A549 (cell line): ENCODE results near the gene PLA2G2D. TPM values are rescaled to one million over a fixed set of nuclear protein-coding genes. Genes with fewer than 3 reads are reported as not detected.

Experiments
- ATAC-seq, 2 experiments: fragments of 200-7000 bp in 1 of 2; fragments of >200 bp in 1 of 2; cut with Nextera tagmentation in 1 of 2; cut with Tn5 transposase in 1 of 2; 3 replicates each; pipeline versions ENCODE4 v1.8.0 to v1.9.1; 2018 to 2020; ENCODE audit warnings: mild to moderate bottlenecking in 1 of 2, moderate library complexity in 1 of 2
- CTCF ChIA-PET: fragments of 300-600 bp; sonication (Branson Sonifier 250); formaldehyde crosslinking; extraction: SDS; loops from one replicate; lab custom pipeline; 2021; ENCODE audit warnings: antibody characterized with exemption, inconsistent platforms; lab: Yijun Ruan, JAX
- POLR2A ChIA-PET: fragments of 350-600 bp; formaldehyde crosslinking; extraction: SDS; loops from one replicate; lab custom pipeline; 2021; ENCODE audit warnings: antibody characterized with exemption, inconsistent platforms; lab: Yijun Ruan, JAX
- DNase-seq, 2 experiments: peaks; one replicate each; pipeline versions ENCODE4 v3.0.0 to v3.0.0-alpha.2; 2011 to 2016; ENCODE audit warnings: low read depth in 1 of 2, low spot score in 1 of 2
- FAIRE-seq: peaks from 2 replicates; lab custom pipeline; 2011; peaks lifted over from hg19 to GRCh38; lab: Jason Lieb, UNC
- H3K27ac ChIP-seq, 2 experiments: fragments of >200 bp; sonication (Bioruptor Twin); formaldehyde crosslinking; 3 replicates each; pipeline ENCODE4 v1.5.1; 2016 to 2017
- H3K4me1 ChIP-seq: fragments of >200 bp; sonication (Bioruptor Twin); formaldehyde crosslinking; 3 replicates; pipeline ENCODE4 v1.6.1; 2016
- H3K4me2 ChIP-seq: fragments of >200 bp; sonication (Bioruptor Twin); formaldehyde crosslinking; 3 replicates; pipeline ENCODE4 v1.6.1; 2016
- H3K4me3 ChIP-seq: fragments of >200 bp; sonication (Bioruptor Twin); formaldehyde crosslinking; 3 replicates; pipeline ENCODE4 v1.5.1; 2016
- H3K9me3 ChIP-seq: fragments of >200 bp; sonication (Bioruptor Twin); formaldehyde crosslinking; 3 replicates; pipeline ENCODE4 v1.6.1; 2016
- ATOH8 ChIP-seq: fragments of 250-450 bp; sonication (Bioruptor Pico); IDR thresholded peaks from 2 replicates; pipeline ENCODE4 v1.5.0; 2020; ENCODE audit warnings: low read depth, mild to moderate bottlenecking, moderate library complexity
- BHLHE40 ChIP-seq: IDR thresholded peaks from 2 replicates; pipeline ENCODE4 v1.6.1; 2012; ENCODE audit warnings: low read depth, low read length, inconsistent platforms
- CBX2 ChIP-seq: fragments of 200-600 bp; sonication (generic); IDR thresholded peaks from 2 replicates; pipeline ENCODE4 v1.6.1; 2016; ENCODE audit warnings: low read depth, mild to moderate bottlenecking, borderline replicate concordance
- CBX8 ChIP-seq: fragments of 200-600 bp; sonication (generic); IDR thresholded peaks from 2 replicates; pipeline ENCODE4 v1.6.1; 2016
- EHF ChIP-seq: fragments of 250-450 bp; sonication (Bioruptor Pico); IDR thresholded peaks from 2 replicates; pipeline ENCODE4 v1.5.0; 2020; ENCODE audit warnings: mild to moderate bottlenecking
- ELK1 ChIP-seq: fragments of 150-350 bp; IDR thresholded peaks from 2 replicates; pipeline ENCODE4 v1.6.1; 2014; ENCODE audit warnings: low read depth, mild to moderate bottlenecking, low read length
- KDM1A ChIP-seq: fragments of 200-600 bp; sonication (generic); IDR thresholded peaks from 2 replicates; pipeline ENCODE4 v1.6.1; 2016; ENCODE audit warnings: low read depth, mild to moderate bottlenecking
- KDM5A ChIP-seq: fragments of 200-600 bp; sonication (generic); IDR thresholded peaks from 2 replicates; pipeline ENCODE4 v1.6.1; 2016; ENCODE audit warnings: antibody characterized with exemption, mild to moderate bottlenecking
- MAFK ChIP-seq: fragments of 450-650 bp; IDR thresholded peaks from 2 replicates; pipeline ENCODE4 v1.6.1; 2014; ENCODE audit not compliant: partially characterized antibody
- MYC ChIP-seq: IDR thresholded peaks from 2 replicates; pipeline ENCODE4 v1.6.1; 2012; ENCODE audit warnings: mild to moderate bottlenecking, inconsistent platforms, low read length, improper control_type of control experiment, borderline replicate concordance
- NFE2L2 ChIP-seq: fragments of 150-350 bp; conservative IDR thresholded peaks from 2 replicates; pipeline ENCODE4 v1.6.1; 2014; ENCODE audit warnings: low read length
- POLR2A ChIP-seq: IDR thresholded peaks from 2 replicates; pipeline ENCODE4 v1.6.1; 2012; ENCODE audit warnings: mild to moderate bottlenecking, low read length
- RAD21 ChIP-seq, 2 experiments: fragments of >200 bp in 1 of 2; sonication (Bioruptor Twin) in 1 of 2; formaldehyde crosslinking in 1 of 2; IDR thresholded peaks in 1 of 2; conservative IDR thresholded peaks in 1 of 2; 2 replicates in 1 of 2; 3 replicates in 1 of 2; pipeline ENCODE4 v1.6.1; 2012 to 2018; ENCODE audit warnings: inconsistent platforms in 1 of 2
- RARB ChIP-seq: fragments of 250-450 bp; sonication (Bioruptor Pico); IDR thresholded peaks from 2 replicates; pipeline ENCODE4 v1.8.0; 2021; ENCODE audit warnings: mild to moderate bottlenecking, moderate library complexity
- RCOR1 ChIP-seq: fragments of 150-350 bp; IDR thresholded peaks from 2 replicates; pipeline ENCODE4 v1.6.1; 2014; ENCODE audit warnings: antibody characterized with exemption, low read length, low read depth
- REST ChIP-seq: fragments of 200-600 bp; sonication (generic); IDR thresholded peaks from 2 replicates; pipeline ENCODE4 v1.6.1; 2016; ENCODE audit warnings: antibody characterized with exemption, mild to moderate bottlenecking, moderate library complexity
- SMC3 ChIP-seq: fragments of >200 bp; sonication (Bioruptor Twin); formaldehyde crosslinking; IDR thresholded peaks from 3 replicates; pipeline ENCODE4 v1.6.1; 2018; ENCODE audit warnings: inconsistent platforms
- TFCP2L1 ChIP-seq: fragments of 250-450 bp; sonication (Bioruptor Pico); IDR thresholded peaks from 2 replicates; pipeline ENCODE4 v1.5.0; 2021; ENCODE audit warnings: mild to moderate bottlenecking
- TP53 ChIP-seq: fragments of 250-450 bp; sonication (Bioruptor Pico); IDR thresholded peaks from 2 replicates; pipeline ENCODE4 v1.5.0; 2021; ENCODE audit warnings: mild to moderate bottlenecking, moderate library complexity
- ZFP36 ChIP-seq: fragments of 450-650 bp; IDR thresholded peaks from 2 replicates; pipeline ENCODE4 v1.6.1; 2014; ENCODE audit warnings: borderline replicate concordance; ENCODE audit not compliant: partially characterized antibody
- WGBS: methylation state at CpG from one replicate; pipeline ENCODE4 v1.1.6; 2017; ENCODE audit errors: missing lambda C conversion rate; 5-methylcytosine and 5-hydroxymethylcytosine counted together
- polyA plus RNA-seq, 4 experiments: library from polyadenylated mRNA; depleted of rRNA in 3 of 4; stranded (reverse); fragments of >200 nt; fragmentation: RNase III in 1 of 4; extraction: RNeasy Plus Mini Kit Qiagen cat#74134 plus additional on column Dnase treatment in 1 of 4; gene quantifications; 2 replicates in 3 of 4; 3 replicates in 1 of 4; pipeline ENCODE4 v1.2.3, GENCODE V29; 2011 to 2017
- TF ChIP-seq, protein P1 (sequence below): IDR thresholded peaks from 2 replicates; pipeline ENCODE4 v1.6.1; 2012
- TF ChIP-seq, protein P2 (sequence below): fragments of 250-450 bp; sonication (Bioruptor Pico); IDR thresholded peaks from 2 replicates; pipeline ENCODE4 v1.5.0; 2021; ENCODE audit warnings: mild to moderate bottlenecking, moderate library complexity, borderline replicate concordance

Gene PLA2G2D
- polyA plus RNA-seq, 2 of the 4 experiments (the other 2 are of a cell fraction) = not detected

- TF ChIP-seq REST (no peak), MYC (no peak), RAD21 (conservative IDR thresholded peaks at IDR 0.05 in 1 of 2, IDR thresholded peaks at IDR 0.05 in 1 of 2) (no peak), CBX2 (no peak)
These were observed 28.7 kb upstream of the PLA2G2D start (continued) for GRCh38 chr1:20147846-20148570.

DNA sequence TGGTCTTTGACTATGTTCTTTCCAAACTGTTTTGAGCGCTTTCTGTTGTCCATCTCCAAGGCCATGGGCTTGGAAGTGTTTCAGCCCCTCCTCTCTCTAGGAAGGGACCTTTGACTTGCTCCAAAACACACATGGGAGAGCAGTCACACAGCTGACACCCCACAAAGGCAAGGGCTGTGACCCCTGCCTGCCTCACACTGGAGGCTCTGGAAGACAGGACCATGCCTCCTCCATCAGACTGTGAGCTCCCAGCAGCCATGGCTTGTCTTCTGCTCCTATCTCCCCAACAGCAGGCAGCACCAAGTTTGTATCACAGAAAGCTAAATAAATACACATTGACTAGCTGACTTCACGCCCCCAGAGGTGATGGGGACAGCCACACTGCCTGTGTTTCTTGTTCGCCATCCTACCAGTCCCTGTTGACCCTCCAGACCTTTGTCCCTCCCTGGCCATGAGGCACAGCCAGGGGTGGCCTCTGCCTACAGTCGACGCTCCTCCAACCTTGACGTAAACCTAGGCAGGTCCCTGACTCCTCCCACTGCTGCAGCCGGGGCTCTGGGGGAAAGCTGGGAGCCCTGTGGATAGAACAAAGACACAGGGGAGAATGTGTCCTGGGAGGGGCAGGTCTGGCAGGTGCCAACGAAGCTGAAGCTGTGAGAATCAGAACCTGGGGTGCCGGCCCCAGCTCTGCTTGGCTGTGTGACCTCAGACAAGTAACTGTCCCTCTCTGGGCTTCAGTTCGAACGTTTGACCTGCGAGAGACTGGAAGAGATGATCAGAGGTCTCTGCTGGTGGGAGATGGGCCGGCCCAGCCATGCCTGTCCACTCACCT is 24.6 kb upstream of the PLA2G2D start:
- 43% methylated on average over 10 of the region's 13 CpGs for WGBS

More for the DNA sequence above, 24.6 kb upstream of the PLA2G2D start:
- FAIRE-seq (no peak), DNase-seq (no peak), ATAC-seq (no peak)
- Histone ChIP-seq H3K9me3 (no peaks in the 10 kb centered on the region), H3K4me1 (no peaks in the 10 kb centered on the region), H3K27ac (no peak overlapping the region), H3K4me2 (no peak overlapping the region), H3K4me3 (no peak overlapping the region)
- no peak for TF ChIP-seq RAD21 (conservative IDR thresholded peaks at IDR 0.05 in 1 of 2, IDR thresholded peaks at IDR 0.05 in 1 of 2)
- TF ChIP-seq ELK1 = no peak
- no peak for TF ChIP-seq TFCP2L1 (CRISPR knock-in tag)
- no peak for TF ChIP-seq NFE2L2
- no peak for TF ChIP-seq MAFK
- TF ChIP-seq EHF (CRISPR knock-in tag) = no peak
- TF ChIP-seq BHLHE40 = no peak
- TF ChIP-seq, protein P1, sequence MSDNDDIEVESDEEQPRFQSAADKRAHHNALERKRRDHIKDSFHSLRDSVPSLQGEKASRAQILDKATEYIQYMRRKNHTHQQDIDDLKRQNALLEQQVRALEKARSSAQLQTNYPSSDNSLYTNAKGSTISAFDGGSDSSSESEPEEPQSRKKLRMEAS = no peak
- TF ChIP-seq POLR2A = no peak
- TF ChIP-seq TP53 = no peak
- TF ChIP-seq RARB (CRISPR knock-in tag) = no peak
- no peak for TF ChIP-seq CBX8
- TF ChIP-seq KDM5A = no peak
- no peak for TF ChIP-seq ATOH8 (CRISPR knock-in tag)
- TF ChIP-seq ZFP36 = no peak
- TF ChIP-seq SMC3 = no peak
- TF ChIP-seq, protein P2, sequence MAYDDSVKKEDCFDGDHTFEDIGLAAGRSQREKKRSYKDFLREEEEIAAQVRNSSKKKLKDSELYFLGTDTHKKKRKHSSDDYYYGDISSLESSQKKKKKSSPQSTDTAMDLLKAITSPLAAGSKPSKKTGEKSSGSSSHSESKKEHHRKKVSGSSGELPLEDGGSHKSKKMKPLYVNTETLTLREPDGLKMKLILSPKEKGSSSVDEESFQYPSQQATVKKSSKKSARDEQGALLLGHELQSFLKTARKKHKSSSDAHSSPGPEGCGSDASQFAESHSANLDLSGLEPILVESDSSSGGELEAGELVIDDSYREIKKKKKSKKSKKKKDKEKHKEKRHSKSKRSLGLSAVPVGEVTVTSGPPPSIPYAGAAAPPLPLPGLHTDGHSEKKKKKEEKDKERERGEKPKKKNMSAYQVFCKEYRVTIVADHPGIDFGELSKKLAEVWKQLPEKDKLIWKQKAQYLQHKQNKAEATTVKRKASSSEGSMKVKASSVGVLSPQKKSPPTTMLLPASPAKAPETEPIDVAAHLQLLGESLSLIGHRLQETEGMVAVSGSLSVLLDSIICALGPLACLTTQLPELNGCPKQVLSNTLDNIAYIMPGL (CRISPR knock-in tag) = no peak
- TF ChIP-seq RCOR1 = no peak
- TF ChIP-seq KDM1A = no peak
- CTCF ChIA-PET = interaction anchor here (0.8 to 2.1 kb wide), 6 partner anchors 8 to 226 kb away, joined by 3 to 10 read pairs (median 4); partner anchors contain the start of gene PLA2G5
- POLR2A ChIA-PET = no interaction called here
